ENCODE results near the gene LRRC74A. TPM values are rescaled to one million over a fixed set of nuclear protein-coding genes. Genes with fewer than 3 reads are reported as not detected.
A peak's percentile ranks its signal among the peaks of the same experiment; 100 is the strongest.

LRRC74A gene
- polyA plus RNA-seq, 4 donors, result 0.06 TPM; not detected in 3

DNA sequence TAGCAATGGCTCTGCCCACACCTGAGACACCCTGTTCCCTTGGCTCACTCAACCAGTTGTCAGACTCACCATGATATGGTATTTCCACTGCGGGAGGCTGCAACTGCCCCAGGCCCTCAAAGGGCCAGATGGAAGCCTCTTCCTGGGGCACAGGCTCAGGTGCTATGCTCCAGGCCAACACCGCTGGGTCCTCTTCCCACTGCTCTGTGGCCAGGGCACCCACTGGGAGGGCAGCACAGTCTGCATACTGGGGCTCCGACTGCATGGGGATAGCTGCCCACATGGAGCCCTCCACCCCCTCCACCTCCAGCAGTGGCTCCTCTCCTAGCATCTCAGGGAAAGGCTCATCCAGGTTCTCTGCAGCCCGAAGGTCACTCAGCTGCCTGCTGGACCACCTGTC is 17.2 kb upstream of the LRRC74A start:
- no peak for DNase-seq (ENCODE audit: low read depth in 4 of 4, low spot score in 3 of 4)

DNA sequence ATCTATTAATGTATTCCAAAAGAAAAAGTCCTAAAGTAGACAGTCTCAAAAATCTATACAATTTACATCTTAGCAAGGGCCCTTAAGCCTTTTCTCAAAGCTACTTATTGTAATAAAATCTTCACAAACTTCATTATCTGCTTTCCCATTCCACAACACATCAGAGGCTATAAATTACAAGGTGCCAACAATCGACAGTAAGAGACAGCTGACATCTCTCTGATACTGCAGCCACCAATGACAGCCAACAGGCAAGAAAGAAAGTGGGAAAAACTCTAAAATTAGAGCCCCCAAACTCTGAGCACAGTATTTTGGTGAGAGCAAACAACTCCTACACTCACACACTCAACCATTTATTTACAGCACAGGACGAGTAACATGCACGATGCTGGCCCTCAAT is 15.7 kb upstream of the LRRC74A start:
- DNase-seq (ENCODE audit: low read depth in 4 of 4, low spot score in 3 of 4), result no peak

DNA sequence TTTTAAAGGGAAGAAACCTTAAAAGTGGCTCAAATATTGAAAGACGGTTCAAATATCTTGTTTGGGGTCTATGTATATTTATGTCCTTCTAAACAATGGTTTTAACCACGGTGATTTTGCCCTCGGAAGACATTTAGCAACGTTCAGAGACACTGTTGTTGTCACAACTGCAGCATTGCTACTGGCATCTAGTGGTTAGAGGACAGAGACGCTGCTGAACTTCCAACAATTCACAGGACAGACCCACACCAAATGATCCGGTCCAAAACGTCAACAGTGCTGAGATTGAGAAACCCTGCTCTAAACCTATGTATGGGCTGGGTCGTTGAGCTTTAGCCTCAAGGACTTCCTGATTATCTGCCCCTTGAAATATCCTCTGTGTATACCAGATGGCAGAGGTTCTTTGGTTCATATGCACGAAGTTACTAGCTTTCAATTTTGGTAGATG is 15.2 kb upstream of the LRRC74A start:
- no peak for DNase-seq (ENCODE audit: low read depth in 4 of 4, low spot score in 3 of 4)

DNA sequence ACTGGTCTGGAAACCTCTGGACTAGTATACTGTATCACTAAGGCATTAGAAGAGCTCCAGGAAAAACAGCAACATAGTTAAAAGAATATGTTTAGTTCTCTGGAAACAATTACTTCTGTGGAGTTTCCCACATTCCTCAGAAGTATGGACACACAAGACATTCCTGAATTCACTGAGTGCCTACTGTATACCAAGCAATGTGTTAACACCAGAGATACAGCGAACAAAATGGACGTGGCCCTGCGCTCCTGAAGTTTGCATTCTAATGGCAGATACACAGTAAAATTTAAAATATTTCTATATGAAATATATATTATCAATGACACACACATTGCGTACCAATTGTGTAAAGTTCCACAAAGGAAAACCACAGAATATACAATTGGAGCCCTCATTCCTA is 14.6 kb upstream of the LRRC74A start:
- DNase-seq (ENCODE audit: low read depth in 4 of 4, low spot score in 3 of 4), result no peak

DNA sequence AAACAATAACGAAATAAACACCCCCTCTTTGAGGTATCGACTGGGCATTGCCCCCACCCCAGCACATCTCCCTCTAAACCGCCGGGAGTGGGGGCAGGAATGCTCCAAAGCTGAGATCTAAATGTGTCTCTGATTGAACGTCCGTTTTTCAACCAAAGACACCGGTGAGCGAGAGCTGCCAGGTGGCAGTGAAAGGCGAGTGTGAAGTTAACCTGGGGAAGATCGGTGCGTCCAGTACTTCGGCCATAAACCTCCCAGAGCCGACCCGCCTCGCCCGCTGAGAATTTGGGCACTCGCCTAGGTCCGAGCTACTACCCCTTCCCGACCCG is 14.2 kb upstream of the LRRC74A start:
- DNase-seq (ENCODE audit: low read depth in 4 of 4, low spot score in 3 of 4), result no peak

DNA sequence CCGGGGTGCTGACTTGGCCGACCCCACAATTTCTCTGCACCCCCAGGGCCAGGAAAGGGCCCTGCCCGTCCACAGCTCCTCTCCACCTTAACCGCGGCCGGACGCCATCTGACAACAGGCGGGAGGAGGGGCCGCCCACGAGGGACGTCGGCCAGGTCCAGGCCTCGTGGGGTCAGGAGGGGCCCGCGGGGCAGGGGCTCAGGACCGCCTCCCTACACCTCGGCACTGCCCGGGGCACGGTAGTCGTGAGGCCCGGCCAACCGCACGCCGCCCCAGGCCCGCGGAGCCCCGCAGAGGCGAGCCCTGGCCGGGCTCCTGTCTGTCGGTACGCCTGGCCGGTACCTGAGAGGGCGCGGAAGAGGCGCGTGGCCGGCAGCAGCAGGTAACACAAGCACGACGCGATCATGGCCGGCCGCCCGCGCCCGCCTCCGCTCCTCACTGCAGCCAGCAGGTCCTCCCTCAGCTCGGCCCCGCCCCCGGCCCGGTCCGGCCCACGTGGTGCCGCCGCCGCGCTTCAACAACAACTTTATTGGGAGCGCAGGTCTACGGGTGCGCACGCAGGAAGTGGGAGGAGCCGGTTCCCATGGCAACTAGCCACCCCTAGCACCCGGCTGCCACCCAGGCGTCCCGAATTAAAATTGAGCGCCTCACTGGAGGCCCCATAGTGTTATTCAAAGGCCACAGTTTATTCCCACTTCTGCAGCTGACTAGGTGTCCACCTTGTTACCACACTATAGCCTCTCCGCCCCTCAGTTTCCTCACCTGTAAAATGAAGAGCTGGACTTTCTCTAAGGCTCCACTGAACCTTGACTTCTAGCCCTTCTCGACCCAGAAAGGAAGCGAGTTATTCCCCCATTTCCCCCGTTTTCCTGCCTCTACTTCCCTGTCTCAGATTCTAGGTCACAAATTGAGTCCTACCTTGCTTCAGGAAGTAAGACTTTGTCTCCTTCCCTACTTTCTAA is 13.5 kb upstream of the LRRC74A start, which contains the start of gene ANGEL1:
Gene ANGEL1 (minus strand): TSS at position 461 of the 962 bp plus-strand sequence. CDS start 55 bp downstream, at position 406.
- peak; percentile 86 to 89 (median 88) for DNase-seq (ENCODE audit: low read depth in 4 of 4, low spot score in 3 of 4)

DNA sequence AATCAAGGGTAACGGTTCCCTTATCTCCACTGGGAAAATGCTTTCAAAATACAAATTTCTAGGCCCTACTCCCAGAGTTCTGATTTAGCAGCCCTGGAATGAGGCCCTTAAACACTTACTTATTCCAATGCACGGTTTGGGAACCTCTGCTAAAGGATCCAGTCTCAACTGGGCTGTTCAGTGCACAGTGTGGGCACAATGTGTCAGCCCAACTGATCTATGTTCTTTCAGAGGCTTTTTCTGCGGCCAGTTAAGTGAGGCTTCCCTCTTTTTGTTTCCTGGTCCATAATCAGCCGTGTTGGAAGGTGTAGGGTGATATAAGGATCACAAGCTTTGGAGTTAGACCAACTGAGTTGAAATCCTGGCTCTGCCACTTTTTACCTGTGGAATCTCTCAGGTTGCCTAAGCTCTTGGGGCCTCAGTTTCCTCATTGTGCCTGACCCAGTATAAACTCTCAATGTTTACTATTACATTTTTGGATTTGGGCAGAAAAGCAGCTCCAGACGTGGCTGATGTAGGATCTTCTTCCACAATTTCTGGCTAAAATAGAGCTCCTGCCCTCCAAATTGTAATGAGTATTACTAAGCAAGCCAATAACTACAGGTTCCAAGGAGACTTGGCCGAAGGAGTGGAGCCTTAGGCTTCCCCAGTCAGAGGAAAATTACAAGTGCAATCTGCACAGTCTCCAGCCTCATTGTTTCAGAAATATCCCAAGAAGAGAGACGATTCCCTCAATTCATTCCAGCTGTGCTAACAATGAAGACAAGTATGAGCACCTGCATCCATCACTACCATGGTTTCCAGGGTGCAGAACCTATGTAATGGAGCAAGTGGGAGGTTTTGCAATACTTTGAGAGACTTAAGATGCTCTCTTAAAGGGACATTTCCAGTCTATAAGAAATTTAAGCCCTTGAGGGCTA is 11.2 kb upstream of the LRRC74A start:
- DNase-seq (ENCODE audit: low read depth in 4 of 4, low spot score in 3 of 4), result no peak

DNA sequence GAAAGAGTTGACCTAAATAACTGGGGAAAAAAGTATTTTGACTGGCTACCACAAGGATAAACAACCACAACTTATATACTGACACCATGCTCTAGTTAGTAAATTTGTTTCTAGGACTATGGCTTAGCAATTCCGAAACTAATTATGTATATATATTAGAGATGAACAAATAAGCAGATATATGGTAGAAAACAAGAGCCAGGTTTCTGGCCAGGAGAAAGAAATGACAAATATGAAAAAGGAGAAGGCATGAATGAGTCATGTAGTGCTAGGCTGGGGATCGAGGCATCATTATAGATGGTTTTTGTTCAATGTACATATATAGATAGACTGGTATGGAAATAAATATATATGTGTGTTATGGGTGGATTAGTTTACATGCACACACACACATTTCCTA is 5.5 kb upstream of the LRRC74A start:
- DNase-seq (ENCODE audit: low read depth in 4 of 4, low spot score in 3 of 4), result no peak

DNA sequence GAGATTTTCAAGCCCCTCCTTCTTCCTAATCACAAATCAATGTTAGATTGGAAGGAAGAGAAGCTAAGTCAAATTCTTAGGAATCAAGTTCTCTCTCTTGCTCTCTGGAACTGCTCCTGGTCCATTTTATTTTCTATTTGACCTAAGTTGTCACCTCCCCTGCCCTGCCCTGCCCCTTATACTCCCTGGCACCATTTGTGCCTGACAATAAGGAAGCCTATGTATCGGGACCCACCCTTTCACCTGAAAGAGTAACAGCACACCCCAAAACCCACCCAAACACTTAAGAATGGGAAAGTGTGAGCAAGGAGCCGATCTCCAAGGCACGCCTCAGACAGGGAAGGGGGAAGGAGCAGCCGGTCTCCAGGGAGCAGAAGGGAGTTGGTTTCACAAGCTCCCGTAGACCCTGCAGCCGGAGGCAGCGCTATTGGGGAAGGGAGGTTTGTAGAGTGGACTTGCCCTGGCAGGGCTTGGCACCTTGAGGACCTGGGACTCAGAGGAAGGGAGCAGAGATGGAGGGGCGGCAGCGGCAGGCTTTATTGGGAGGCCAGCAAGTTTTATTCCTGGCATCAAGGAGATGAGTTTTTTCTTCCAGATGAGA is 1.6 kb downstream of the LRRC74A start:
- DNase-seq (ENCODE audit: low read depth in 4 of 4, low spot score in 3 of 4), result no peak

DNA sequence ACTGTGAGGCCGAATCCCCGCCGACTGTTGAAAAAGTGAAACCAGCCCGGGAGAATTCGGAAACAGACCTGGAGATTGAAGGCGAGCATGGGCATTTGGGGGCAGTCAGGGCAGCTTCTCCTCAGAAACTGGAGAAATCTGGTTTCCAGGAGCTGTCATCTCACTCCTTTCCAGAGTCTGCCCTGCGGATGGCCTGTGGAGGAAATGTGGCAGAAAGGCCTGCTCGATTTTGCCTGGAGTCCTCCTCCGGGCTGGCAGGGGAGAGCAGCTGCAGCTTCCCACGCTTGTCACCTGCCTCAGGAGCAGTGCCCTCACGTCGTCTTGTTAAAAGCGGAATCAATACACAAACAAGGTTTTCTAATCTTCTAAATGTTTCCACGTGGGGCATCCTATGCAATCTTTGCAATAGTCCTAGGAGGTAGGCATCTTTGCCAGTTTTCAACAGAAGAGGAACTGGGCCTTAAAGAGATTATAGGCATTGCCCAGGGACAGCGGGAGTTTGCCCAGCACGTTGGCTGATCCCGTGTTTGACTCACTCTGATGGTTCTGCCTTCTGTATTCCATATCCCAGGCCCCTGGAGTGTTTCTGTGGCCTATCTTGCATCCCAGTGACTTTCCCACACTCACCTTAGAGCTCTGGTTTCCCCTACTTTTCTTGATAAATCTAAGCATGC is 2.3 kb downstream of the LRRC74A start:
- DNase-seq (ENCODE audit: low read depth in 4 of 4, low spot score in 3 of 4), result no peak

DNA sequence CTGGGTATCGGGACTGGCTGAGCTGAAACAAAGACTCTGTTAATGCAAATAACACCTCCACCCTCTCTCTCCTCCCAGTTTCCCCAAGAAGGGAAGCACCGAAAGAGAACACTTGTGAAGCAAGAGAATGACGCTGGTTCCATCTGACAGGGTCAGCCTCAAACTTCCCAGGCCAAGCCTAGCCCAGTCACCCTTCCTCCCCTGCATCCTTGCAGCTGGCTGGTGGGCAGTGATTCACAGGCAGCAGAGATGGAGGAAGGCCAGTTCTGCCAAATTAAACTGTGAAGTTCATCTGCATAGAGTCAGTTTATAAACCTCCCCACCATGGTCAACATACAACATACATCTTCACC is 2.8 kb downstream of the LRRC74A start:
- no peak for DNase-seq (ENCODE audit: low read depth in 4 of 4, low spot score in 3 of 4)

DNA sequence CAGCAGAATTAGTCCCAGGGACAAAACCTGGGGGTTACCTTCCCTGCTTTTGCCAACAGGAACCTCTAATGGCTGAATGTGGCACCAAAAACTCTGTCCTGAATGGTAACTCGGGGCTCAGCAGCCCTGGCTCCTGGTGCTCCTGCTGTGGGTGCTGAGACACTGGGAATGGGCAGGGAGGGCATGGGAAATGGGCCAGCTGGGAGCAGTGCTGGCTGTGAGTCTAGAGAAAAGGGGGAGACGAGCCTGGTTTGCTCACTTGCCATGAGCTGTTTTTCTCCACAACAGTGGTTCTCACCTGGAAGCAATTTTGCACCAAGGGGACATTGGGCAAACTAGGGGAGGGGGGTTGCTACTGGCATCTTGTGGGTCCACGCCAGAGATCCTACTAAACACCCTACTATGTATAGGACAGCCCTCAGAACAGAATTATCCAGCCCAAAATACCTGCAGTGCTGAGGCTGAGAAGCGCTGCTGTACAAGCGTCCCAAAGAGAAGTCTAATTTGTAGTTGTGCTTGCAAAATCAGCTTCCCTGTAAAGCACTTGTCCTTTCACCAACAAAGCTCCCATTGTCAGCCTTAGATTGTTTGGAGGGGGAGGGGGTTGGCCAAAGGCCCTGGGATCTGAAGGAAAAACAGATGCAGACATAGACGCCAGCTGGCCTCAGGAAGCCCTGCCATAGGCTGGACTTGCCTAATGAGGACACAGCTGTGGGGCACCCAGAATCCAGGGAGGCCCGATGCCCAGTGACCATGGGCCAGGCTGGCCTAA is 3.6 kb downstream of the LRRC74A start:
- no peak for DNase-seq (ENCODE audit: low read depth in 4 of 4, low spot score in 3 of 4)

DNA sequence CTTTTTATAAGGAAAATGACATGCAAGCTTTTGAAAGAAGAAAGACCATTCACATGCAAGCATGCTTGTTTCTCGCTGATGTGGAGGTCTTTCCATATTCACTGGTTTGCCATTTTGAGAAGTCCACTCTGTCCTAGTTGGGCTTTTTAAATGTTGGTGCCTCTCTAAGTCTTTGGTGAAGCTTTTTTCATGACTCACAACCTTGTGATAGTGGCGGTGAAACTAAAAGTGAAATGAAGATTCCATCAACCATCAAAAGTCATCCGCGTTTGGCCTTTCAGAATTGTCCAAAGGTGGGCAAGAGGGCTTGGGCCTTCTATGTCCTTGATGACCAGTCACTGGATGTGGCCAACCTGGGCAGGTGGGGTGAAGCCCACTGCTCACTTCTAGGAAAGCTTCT is 4.3 kb downstream of the LRRC74A start:
- DNase-seq (ENCODE audit: low read depth in 4 of 4, low spot score in 3 of 4), result no peak

DNA sequence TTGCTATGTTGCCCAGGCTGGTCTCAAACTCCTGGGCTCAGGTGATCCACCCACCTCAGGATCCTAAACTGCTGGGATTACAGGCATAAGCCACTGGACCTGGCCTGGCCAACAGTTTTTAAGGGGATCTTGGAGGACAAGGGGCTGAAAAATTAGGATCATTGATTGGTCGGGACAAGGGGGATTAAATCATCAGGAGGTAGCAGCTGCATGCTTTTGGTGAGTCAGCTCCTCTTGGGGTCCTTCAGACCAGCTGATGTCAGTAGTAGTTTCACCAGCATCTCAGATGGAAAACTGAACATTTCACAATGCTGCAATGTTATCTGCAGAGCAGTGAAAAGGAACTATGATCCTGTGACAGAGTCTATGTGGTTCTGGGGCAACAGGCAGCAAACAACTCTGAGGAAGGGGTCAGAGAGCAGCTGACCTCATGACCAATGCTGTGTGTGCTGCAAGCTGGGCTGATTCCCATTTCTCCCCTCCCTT is 6.3 kb downstream of the LRRC74A start:
- DNase-seq (ENCODE audit: low read depth in 4 of 4, low spot score in 3 of 4), result no peak

DNA sequence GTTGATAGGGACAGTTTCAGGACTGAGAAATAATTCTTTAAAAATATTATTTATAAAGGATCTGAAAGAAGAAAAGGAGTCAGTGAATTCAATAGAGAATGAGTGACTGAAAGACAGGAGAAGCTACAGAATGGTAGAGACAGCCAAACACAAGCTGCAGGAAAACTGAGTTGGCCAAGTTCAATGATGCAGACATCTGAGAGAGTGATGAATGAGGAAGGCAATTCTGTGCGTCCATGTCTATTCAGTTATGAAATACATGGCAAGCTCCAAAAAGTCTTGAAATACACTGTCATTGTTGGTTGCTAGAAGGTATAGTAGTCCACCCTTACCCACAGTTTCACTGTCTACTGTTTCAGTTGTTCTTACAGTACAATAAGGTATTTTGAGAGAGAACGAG is 6.8 kb downstream of the LRRC74A start:
- DNase-seq (ENCODE audit: low read depth in 4 of 4, low spot score in 3 of 4), result no peak

DNA sequence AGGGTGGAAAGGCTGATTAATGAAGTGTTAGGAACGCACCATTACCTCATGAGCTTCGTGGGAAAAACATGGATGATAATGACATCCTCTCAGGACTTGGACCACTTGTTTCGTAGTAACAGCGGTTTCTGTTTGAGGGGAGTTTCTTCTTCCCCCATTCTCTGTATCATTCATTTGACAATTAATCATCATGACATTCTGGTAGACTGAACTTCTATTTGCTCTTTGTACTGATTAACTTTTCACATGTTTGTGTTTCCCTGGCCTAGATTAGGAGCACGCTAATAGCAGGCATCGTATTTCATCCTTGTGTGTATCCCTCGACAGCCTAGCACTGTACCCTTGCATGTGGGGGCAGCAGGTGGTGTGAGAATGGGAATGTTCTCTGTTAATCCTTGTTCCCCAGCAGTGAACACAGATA is 8.0 kb downstream of the LRRC74A start:
- DNase-seq (ENCODE audit: low read depth in 4 of 4, low spot score in 3 of 4), result no peak

DNA sequence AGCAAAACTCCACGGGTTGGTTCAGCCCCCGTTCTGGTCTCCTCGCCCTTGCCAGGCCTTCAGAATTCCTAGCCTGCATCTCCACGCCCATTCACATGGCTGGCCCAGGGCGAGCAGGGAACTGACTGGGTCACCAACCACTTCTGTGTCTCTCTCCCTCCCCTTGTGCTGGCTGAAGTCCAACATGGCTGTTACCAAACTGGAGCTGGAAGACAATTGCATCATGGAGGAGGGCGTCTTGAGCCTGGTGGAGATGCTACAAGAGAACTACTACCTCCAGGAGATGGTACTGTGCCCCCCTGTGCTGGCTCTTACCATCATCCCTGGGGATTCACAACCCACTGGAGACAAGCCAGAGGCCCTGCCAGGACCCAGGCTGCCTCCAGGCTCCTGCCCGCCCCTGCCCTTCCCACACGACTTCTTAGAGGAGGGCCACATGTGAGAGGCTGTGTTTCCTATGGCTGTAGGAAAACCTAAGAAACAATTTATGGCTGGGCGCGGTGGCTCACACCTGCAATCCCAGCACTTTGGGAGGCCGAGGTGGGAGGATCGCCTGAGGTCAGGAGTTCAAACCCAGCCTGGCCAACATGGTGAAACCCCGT is 9.9 kb downstream of the LRRC74A start:
- no peak for DNase-seq (ENCODE audit: low read depth in 4 of 4, low spot score in 3 of 4)

DNA sequence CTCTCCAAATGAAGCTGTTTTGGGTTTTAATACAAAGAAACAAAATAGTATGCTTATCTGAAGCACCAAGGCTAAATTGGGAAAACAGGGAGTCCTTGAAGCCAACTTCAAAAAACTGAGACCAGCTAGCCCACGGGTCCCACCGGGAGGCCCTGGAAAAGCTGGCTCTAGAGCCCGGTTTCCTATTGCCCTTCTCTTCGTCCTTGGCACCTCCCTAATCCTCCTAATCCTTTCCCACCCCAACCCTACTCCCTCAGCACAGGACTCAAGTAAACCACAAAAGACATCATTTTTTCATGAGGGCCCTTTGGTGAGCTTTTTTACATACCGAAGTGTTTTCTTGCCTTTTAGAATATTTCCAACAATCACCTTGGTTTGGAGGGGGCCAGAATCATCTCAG is 11.3 kb downstream of the LRRC74A start:
- no peak for DNase-seq (ENCODE audit: low read depth in 4 of 4, low spot score in 3 of 4)

DNA sequence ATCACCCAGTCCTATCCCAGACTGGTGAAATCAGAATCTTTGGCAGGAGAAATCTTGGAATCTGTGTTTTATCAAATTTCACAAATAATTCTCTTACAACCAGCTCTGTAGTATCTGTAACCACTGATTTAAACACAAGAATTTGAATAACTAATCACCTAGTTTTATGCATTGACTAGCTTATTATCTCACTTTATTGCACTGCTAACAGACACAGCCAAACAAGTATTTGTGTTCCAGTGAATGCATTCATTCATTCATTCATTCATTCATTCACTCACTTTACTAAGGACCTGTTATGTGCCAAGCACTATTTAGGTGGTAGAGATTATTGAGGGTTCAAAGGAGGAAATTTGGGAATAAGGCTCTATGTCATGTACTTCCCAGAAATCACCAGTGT is 16.2 kb downstream of the LRRC74A start:
- DNase-seq (ENCODE audit: low read depth in 4 of 4, low spot score in 3 of 4), result no peak
